ENCODE measurements around the gene KRTAP2-3.

- TF ChIP-seq MXI1 (conservative IDR thresholded peaks at IDR 0.05; ENCODE audit: poor library complexity, severe bottlenecking) = no peak
- TF ChIP-seq CTCF (IDR thresholded peaks at IDR 0.05; ENCODE audit: poor library complexity, severe bottlenecking) = no peak
- TF ChIP-seq SMC3 (conservative IDR thresholded peaks at IDR 0.05; ENCODE audit: poor library complexity) = no peak
- no peak for TF ChIP-seq RAD21 (conservative IDR thresholded peaks at IDR 0.05)
- TF ChIP-seq EZH2 (IDR thresholded peaks at IDR 0.05; ENCODE audit: borderline replicate concordance, insufficient read depth, low read length, poor library complexity, severe bottlenecking) = no peak
- no peak for TF ChIP-seq POLR2AphosphoS5 (IDR thresholded peaks at IDR 0.05)
- no peak for TF ChIP-seq TAF1 (IDR thresholded peaks at IDR 0.05; ENCODE audit: low read depth)
- no peak for TF ChIP-seq EP300 (conservative IDR thresholded peaks at IDR 0.05; ENCODE audit: poor library complexity, severe bottlenecking)
- TF ChIP-seq REST (IDR thresholded peaks at IDR 0.05; ENCODE audit: borderline replicate concordance) = no peak
Measured at GRCh38 chr17:41098042-41098441, 38.1 kb upstream of the KRTAP2-3 start, which contains the start of gene KRTAP4-8.
